Measurements from ENCODE around the gene OSBPL8.

GRCh38 chr12:76450690-76451089 is 108.9 kb downstream of the OSBPL8 start:
- TF ChIP-seq CTCF (IDR thresholded peaks at IDR 0.05) (no peak), POLR2AphosphoS5 (IDR thresholded peaks at IDR 0.05) (no peak), POLR2A (IDR thresholded peaks at IDR 0.05; ENCODE audit: low read depth) (no peak)

Measured in esophagus muscularis mucosa (tissue), 3 donors.